ENCODE data around the gene NDUFAF2. TPM values are rescaled to one million over a fixed set of nuclear protein-coding genes. Genes with fewer than 3 reads are reported as not detected.

The NDUFAF2 gene
- total RNA-seq, 1 donor from 2014 or later, result 33.1 TPM

- no peaks in the 10 kb centered on the region for H3K36me3 ChIP-seq
- TF ChIP-seq POLR2AphosphoS5 (IDR thresholded peaks at IDR 0.05; ENCODE audit: insufficient read depth in 1 of 2, low read depth in 1 of 2) (no peak), CTCF (IDR thresholded peaks at IDR 0.05) (no peak), POLR2A (IDR thresholded peaks at IDR 0.05) (no peak)
- intact Hi-C loops (cut with DNase I), result no loop called here
- no peaks in the 10 kb centered on the region for H3K9me3 ChIP-seq
- no peak for DNase-seq (ENCODE audit: extremely low spot score in 2 of 2)
- H3K27ac ChIP-seq, result no peak overlapping the region
- H3K27me3 ChIP-seq, result no peaks in the 10 kb centered on the region
- no peaks in the 10 kb centered on the region for H3K4me1 ChIP-seq
- no peak overlapping the region for H3K4me3 ChIP-seq
Observed at GRCh38 chr5:61177716-61178115, 232.7 kb downstream of the NDUFAF2 start.

GRCh38 chr5:61178702-61179101 is 233.7 kb downstream of the NDUFAF2 start:
- Histone ChIP-seq H3K9me3 (no peaks in the 10 kb centered on the region), H3K27me3 (no peaks in the 10 kb centered on the region), H3K36me3 (no peaks in the 10 kb centered on the region), H3K4me3 (no peak overlapping the region), H3K27ac (no peak overlapping the region), H3K4me1 (no peaks in the 10 kb centered on the region)
- no peak for TF ChIP-seq POLR2A (IDR thresholded peaks at IDR 0.05)
- peak in 1 of 2 donors; percentile 9 for TF ChIP-seq POLR2AphosphoS5 (IDR thresholded peaks at IDR 0.05; ENCODE audit: insufficient read depth in 1 of 2, low read depth in 1 of 2)
- intact Hi-C loops (cut with DNase I), result no loop called here
- DNase-seq (ENCODE audit: extremely low spot score in 2 of 2), result no peak

GRCh38 chr5:61180886-61181285 is 235.9 kb downstream of the NDUFAF2 start:
- intact Hi-C loops (cut with DNase I), result no loop called here
- DNase-seq (ENCODE audit: extremely low spot score in 2 of 2), result no peak
- Histone ChIP-seq H3K9me3 (no peaks in the 10 kb centered on the region), H3K27ac (no peak overlapping the region), H3K4me3 (no peak overlapping the region), H3K4me1 (no peaks in the 10 kb centered on the region), H3K27me3 (no peaks in the 10 kb centered on the region), H3K36me3 (no peaks in the 10 kb centered on the region)
- no peak for TF ChIP-seq POLR2A (IDR thresholded peaks at IDR 0.05)
- TF ChIP-seq CTCF (IDR thresholded peaks at IDR 0.05), result no peak
- no peak for TF ChIP-seq POLR2AphosphoS5 (IDR thresholded peaks at IDR 0.05; ENCODE audit: insufficient read depth in 1 of 2, low read depth in 1 of 2)

- Histone ChIP-seq H3K4me3 (no peak overlapping the region), H3K36me3 (no peaks in the 10 kb centered on the region), H3K27me3 (no peaks in the 10 kb centered on the region), H3K27ac (no peak overlapping the region), H3K9me3 (no peaks in the 10 kb centered on the region), H3K4me1 (no peaks in the 10 kb centered on the region)
- no peak for TF ChIP-seq POLR2AphosphoS5 (IDR thresholded peaks at IDR 0.05; ENCODE audit: insufficient read depth in 1 of 2, low read depth in 1 of 2)
- no peak for TF ChIP-seq CTCF (IDR thresholded peaks at IDR 0.05)
- no peak for TF ChIP-seq POLR2A (IDR thresholded peaks at IDR 0.05)
- intact Hi-C loops (cut with DNase I), result no loop called here
- DNase-seq (ENCODE audit: extremely low spot score in 2 of 2), result no peak
Observed at GRCh38 chr5:61182449-61182848, 237.4 kb downstream of the NDUFAF2 start.

GRCh38 chr5:61183538-61183937 is 238.5 kb downstream of the NDUFAF2 start:
- Histone ChIP-seq H3K4me3 (no peak overlapping the region), H3K9me3 (no peaks in the 10 kb centered on the region), H3K27me3 (no peaks in the 10 kb centered on the region), H3K4me1 (no peaks in the 10 kb centered on the region), H3K27ac (no peak overlapping the region), H3K36me3 (no peaks in the 10 kb centered on the region)
- no peak for TF ChIP-seq POLR2A (IDR thresholded peaks at IDR 0.05)
- TF ChIP-seq CTCF (IDR thresholded peaks at IDR 0.05), result no peak
- TF ChIP-seq POLR2AphosphoS5 (IDR thresholded peaks at IDR 0.05; ENCODE audit: insufficient read depth in 1 of 2, low read depth in 1 of 2), result no peak
- intact Hi-C loops (cut with DNase I), result no loop called here
- DNase-seq (ENCODE audit: extremely low spot score in 2 of 2), result no peak
